ENCODE results near the gene NLGN1.

Gene NLGN1

GRCh38 chr3:173773800-173774199 lies 376.3 kb downstream of the NLGN1 start:
- DNase-seq = no peak

DNA sequence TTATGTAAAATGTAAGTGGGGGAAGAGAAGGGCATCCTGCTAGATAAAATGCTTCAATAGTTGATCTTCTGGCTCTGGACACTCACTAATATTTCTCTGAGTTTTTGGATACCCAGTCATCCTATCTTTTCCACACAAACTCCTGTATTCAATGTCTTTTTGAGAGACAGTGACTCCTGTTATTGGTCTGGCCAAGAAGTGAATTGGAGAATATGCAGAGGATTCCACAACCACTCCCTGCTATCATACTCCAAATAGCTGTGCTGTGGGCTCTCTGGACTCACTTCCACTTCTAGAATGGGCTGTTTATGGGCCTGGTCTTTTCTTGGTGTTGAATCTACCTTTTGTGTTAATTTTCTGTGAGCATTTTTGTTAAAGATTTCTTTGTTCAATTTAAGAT lies 376.8 kb downstream of the NLGN1 start:
- DNase-seq = no peak

- DNase-seq = no peak
Measured at GRCh38 chr3:173778251-173778650, 380.7 kb downstream of the NLGN1 start.

- no peak for DNase-seq
Measured at GRCh38 chr3:173780067-173780466, 382.5 kb downstream of the NLGN1 start.

DNA sequence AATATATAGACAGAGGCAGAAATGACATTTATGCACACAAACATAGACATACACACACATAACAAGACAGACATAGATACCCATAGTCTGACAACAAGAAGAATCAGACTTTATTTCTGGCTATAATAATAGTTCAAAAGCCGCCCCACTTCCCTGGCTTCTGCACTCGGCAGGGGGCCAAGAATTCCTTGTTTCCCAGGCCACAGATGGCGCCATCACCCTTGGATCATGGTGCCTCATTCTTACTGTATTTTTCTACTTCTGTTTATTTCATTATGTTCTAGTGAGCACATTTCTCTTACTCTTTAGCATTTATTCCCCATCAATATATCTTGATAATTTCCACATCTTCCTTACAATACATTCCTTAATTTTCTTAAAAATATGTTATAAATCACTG lies 387.5 kb downstream of the NLGN1 start:
- DNase-seq = no peak

GRCh38 chr3:173789530-173790162 lies 392.1 kb downstream of the NLGN1 start:
- DNase-seq = no peak

DNA sequence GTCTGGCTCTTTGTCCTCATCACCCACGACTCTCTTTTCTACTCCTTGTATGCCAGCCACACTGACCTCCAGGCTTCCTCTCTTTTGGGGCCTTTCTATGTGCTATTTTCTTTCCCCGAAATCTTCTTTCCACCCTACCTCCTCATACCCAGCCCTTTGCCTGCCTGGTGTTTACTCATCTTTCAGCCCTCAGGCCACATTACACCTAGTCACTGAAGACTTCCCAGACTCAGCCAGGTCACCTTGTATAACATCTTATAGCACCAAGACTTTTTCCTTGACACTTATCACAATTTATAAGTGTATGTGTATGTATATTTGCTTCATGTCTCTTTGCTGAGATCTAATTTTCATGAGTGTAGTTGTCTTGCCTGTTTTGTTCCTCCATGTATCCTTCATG lies 396.4 kb downstream of the NLGN1 start:
- no peak for DNase-seq

- no peak for DNase-seq
Measured at GRCh38 chr3:173796405-173796804, 398.9 kb downstream of the NLGN1 start.

- no peak for DNase-seq
Measured at GRCh38 chr3:173796890-173797289, 399.3 kb downstream of the NLGN1 start.

DNA sequence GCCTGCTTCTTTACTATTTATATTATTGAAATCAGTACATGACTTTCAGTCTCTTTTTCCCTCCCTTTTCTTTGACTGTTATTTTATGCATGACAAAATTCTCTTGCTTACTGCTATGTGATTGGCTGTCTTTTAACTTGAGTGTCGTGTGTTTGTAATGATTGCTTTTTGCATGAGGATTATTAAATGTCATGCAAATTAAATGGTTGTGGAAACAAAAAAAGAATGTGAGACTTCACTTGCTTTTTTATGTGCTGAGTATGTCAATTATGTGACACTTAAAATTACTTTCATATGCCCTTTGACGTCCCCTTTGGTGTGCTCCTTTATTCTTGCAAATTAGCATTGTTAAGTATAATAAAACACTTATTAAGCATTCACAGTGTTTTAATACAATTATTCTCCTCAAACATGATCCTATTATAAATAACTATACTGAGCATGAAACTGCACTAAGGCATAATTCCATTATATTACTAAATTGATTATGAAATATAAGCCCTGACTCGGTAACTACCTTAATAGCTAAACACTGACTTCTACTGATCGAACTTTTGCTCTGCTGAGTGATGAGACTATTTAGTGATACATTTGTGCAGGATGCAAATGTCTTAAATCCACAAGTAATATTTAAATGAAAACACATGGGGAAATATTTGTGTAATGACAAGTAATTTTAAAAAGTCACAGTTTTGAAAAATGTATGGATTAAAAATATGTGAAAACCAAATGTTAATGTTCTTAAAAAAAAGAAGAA lies 401.7 kb downstream of the NLGN1 start:
- no peak for DNase-seq

DNA sequence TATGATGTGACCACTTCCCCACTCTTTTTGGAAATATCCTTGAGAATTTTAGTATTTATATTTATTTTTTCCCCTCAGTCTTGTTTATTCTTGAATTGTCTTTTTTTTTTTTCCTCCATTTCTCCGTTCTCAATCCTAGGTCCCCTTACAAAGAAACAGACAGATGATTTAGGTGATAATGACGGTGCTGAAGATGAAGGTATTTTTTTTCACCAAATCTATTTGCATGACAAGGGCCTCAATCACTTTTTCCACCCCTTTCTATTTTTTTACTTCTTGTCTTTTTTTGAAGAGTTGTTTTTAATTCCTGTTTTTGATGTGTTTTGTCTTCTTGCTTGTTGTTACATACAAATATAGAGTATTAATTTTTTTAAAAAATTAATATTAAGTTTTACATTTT lies 402.6 kb downstream of the NLGN1 start:
- DNase-seq = no peak

DNA sequence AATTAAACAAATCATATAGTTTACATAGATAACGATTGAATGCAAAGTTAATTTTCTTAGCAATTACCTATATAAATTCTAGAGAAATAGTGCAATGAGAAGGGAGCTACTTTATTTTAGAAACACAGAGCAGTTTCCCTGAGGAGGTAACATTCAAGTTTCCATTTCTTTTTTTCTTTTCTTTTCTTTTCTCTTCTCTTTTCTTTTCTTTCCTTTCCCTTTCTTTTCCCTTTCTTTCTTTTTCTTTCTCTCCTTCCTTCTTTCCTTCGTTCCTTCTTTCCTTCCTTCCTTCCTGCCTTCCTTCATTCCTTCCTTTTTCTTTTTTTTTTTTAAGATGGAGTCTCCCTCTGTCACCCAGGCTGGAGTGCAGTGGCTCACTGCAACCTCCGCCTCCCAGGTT lies 417.3 kb downstream of the NLGN1 start:
- DNase-seq = no peak

DNA sequence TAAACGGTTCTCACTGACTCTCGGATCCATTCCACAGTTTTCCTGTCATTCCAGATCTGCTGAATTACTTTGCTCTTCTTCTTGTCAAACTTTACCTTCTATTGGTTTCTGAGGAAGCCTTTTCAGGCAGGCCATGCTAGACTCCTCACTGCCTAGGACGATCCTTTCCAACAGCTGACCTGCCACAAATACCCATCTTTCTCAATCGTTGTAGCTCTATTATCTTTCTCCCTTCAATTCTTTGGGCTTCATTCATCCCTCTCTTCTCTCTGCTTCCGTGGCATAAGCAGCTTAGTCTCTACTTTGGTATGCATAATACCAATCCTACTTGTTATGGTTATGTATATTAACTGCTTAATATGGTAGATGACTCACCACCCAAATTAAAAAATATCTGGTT lies 421.8 kb downstream of the NLGN1 start:
- no peak for DNase-seq

DNA sequence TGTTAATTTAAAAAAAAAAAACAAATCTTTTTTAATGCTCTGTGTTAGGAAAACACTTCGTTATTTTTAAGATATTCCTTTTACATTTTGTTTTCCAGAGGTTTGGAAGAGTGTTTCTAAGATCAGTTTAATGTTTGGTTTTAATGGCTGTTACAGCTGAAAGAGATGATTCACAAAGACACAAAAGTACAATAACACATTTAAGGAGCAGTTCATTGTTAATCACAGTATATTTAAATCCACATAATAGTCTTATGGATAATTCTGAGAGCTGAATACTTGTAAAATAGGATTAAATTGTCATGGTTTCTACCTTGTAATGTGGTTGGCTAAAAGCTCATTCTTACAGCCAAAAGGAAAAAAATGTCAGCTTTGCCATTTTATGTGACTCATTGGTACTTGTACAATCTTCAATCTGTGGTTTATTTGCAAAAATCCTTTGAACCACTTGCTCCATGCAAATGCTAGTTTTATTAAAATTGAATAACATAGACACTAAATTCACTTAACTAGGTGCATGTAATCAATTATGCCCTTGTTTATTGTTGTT lies 426.4 kb downstream of the NLGN1 start:
- no peak for DNase-seq

DNA sequence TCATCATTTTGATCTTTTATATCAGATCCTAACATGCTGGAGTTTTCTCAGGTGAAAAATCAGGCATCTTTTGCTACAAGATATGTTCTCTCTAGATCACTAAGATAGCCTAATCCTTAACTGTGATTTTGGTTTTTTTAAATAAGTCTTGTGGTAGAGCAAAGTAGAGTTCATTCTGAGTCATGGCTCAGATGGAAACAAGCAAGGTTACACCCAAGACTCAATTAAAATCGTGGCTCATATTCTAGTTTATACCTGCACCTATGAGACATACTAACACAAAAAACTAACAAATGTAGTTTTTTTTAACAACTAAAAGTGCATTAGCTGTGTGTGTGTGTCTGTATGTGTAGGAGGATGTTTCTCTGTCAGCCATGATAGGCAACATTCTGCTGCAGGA lies 428.2 kb downstream of the NLGN1 start:
- no peak for DNase-seq

DNA sequence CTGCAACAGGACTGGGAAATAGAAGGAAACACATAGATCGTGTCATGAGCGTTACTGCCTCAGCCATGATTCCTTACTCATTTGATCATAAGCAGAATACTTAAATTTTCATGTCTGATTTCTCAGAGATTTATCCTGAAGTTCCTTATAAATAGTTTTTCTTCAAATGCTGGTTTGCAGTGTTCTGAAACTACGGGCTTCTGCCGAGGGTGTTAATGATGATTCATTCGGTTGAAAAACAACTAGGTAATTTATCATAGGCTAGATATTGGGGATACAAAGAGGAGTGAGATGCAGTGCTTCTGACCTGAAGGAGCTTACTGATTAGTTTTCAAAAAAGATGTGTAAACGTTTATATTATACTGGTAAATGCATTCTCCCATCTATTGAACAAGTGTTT lies 428.9 kb downstream of the NLGN1 start:
- no peak for DNase-seq

DNA sequence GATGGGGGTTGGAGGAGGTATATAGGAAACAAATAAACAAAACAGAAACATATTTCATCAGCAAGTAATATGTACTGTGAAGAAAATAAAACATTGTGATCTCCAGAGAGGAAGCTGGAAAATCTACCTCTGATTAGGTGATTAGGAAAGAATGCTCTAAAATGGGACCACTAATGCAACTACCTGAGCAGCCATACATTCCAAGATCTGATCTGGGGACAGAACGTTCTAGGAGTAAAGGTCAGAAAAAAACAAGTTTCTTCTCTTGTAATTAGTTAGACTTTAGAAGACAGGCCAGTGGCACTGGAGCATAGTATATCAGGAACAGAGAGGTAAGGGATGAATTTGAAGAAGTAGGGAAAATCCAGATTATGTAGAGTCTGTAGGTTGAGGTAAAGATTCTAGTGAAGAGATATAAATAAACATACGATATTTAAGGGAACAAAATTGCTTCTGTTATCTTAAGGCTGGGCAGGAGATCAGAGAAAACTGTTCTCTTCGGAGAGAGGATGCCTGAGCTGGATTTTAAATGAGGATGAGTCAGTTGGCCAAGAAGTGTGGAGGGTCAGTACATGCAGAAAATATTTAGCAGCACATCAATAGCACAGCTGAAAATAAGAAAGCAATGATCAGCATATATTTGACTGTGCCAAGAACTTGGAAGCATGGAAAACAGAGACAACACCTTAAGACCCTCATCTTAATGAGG lies 429.5 kb downstream of the NLGN1 start:
- no peak for DNase-seq

DNA sequence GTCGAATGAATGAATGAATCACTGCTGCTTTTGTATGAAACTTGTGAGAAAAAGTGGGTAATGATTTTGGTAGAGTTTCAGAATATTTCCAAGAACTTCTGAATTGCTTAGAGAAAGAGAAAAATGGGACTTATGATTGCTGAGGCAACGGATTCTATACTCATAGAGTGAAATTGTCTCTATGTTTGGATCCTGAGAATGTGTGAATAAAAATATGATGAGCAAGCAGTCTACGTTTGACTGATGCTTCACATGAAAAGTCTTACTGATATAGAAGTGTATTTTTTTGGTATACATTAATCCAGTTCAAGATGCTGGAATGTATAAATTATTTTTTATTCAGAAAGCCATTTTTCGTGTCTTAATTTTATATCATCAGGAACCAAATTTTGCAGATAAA lies 441.1 kb downstream of the NLGN1 start:
- DNase-seq = no peak

- DNase-seq = no peak
Measured at GRCh38 chr3:173839859-173840258, 442.3 kb downstream of the NLGN1 start.

DNA sequence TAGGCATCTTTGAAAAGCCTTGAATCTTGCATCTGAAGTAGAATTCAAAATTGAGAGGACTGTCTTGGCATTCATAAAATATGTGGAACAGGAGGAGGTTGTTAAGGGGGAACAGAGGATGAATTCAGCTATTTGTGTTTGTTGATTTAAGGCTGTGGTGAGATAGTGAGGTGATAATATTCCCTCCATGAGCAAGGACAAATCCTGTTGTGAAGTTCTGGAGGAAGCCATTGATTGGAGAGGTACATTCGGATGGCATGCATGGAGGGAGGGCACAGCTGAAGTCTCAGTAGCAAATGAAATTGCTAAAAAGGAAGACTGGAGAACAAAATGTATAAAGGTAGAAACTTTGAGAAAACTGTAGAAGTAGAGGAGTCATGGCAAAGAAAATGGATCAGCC lies 443.8 kb downstream of the NLGN1 start:
- no peak for DNase-seq

GRCh38 chr3:173843060-173843459 lies 445.5 kb downstream of the NLGN1 start:
- DNase-seq = no peak

- no peak for DNase-seq
Measured at GRCh38 chr3:173846584-173846983, 449.0 kb downstream of the NLGN1 start.

- DNase-seq = no peak
Measured at GRCh38 chr3:173849489-173849888, 451.9 kb downstream of the NLGN1 start.

DNA sequence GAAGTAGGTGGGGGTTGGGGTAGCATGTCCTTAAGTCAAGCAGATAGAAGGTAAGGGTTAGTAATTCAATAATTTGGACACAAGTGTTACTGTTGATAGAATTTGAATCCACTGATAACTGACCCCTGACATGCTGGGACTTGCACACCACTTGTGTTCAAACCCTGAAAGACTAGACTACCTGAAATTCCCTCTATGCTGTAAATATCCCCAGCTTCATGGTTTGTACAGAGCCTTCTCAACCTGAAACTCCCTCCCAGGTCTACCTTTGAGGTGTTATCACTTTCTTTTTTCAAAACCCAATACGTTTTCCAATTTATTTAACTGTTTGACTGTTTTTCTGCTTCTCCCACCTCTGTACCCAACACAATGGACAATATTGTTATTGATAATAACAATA lies 459.6 kb downstream of the NLGN1 start:
- no peak for DNase-seq
